Gastroesophageal sphincter (tissue), 3 donors: ENCODE data around the gene GRB7.

ENCODE experiments used
- POLR2A ChIP-seq, 2 donors: fragments of 450-650 bp; IDR thresholded peaks; one replicate each; pipeline ENCODE4 v1.6.1; 2017; ENCODE audit warnings: antibody characterized with exemption in 2 of 2, mild to moderate bottlenecking in 2 of 2, moderate library complexity in 1 of 2
- POLR2AphosphoS5 ChIP-seq: sonication (generic); formaldehyde crosslinking; IDR thresholded peaks from one replicate; pipeline ENCODE4 v1.6.1; 2017; ENCODE audit warnings: antibody characterized with exemption
- TF ChIP-seq, protein P1 (sequence below), 4 experiments: fragments of 200-600 bp in 2 of 4; fragments of 450-650 bp in 2 of 4; sonication (generic) in 1 of 4; IDR thresholded peaks; one replicate each; pipeline ENCODE4 v1.5.1; 2017 to 2019; ENCODE audit warnings: antibody characterized with exemption in 4 of 4, mild to moderate bottlenecking in 2 of 4, moderate library complexity in 2 of 4

DNA sequence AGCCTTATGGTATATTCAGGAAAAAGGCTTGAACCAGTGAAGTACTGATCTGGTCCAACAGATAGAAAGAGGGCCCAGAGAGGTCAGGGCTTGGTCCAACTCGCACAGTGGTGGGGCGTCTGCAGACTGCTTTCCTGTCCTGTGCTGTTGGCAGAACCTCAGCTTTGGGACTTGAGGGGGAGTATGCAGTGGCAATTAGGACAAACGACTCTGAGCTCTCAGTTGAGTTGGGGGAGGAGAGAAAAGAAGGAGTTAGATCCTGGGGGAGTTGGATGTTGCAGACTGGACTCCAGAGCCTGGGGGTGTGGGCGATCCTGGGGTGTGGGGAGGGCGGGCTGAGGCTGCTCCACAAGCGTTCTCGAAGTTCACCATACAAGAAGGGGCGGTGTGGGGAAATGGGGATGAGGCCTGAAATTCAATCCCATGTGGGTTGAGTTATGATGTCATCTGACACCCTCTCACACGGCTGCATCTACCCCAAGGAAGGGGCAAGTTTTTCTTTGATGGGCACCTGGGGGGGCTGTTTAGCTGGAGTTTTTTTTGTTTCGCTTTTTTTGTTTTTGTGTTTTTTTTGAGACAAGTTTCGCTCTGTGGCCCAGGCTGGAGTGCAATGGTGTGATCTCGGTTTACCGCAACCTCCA lies 14.6 kb downstream of the GRB7 start:
- TF ChIP-seq POLR2A (IDR thresholded peaks at IDR 0.05) (no peak), POLR2AphosphoS5 (no peak)
- TF ChIP-seq, protein P1, sequence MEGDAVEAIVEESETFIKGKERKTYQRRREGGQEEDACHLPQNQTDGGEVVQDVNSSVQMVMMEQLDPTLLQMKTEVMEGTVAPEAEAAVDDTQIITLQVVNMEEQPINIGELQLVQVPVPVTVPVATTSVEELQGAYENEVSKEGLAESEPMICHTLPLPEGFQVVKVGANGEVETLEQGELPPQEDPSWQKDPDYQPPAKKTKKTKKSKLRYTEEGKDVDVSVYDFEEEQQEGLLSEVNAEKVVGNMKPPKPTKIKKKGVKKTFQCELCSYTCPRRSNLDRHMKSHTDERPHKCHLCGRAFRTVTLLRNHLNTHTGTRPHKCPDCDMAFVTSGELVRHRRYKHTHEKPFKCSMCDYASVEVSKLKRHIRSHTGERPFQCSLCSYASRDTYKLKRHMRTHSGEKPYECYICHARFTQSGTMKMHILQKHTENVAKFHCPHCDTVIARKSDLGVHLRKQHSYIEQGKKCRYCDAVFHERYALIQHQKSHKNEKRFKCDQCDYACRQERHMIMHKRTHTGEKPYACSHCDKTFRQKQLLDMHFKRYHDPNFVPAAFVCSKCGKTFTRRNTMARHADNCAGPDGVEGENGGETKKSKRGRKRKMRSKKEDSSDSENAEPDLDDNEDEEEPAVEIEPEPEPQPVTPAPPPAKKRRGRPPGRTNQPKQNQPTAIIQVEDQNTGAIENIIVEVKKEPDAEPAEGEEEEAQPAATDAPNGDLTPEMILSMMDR (IDR thresholded peaks at IDR 0.05): no peak
